ENCODE data around the gene PTGFRN. TPM values are rescaled to one million over a fixed set of nuclear protein-coding genes. Genes with fewer than 3 reads are reported as not detected.

Gene PTGFRN
- total and polyA plus RNA-seq, 2 of the 13 experiments (the other 11 are each of a cell fraction or from before 2014, with no cell fraction given), result 3.3 to 11.3 TPM

DNA sequence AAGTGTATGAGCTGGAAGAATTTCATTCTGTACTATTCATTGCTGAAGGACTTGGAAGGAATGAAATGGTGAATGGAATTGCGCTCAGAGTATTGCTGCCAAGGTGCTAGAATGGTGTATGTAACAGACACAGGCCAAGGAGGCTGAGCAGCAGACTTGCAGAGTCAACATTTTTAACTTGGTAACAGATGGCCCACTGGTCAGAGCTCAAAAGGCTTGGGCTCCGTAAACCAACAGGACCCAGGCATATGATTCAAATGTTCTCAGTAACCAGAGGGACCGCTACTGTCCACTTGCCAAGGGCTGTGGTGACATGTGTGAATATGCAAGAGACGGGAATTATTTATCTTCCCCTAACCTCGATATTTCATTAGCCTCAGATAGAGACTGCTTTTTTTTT is 28.8 kb upstream of the PTGFRN start:
- no peak for FAIRE-seq
- ChIA-PET CTCF (ENCODE audit: low intra/inter-chr PET ratio, low total read pairs) (no interaction called here), POLR2A (no interaction called here)
- no peaks in the 10 kb centered on the region for H3K36me3 ChIP-seq (replicated peaks in 1 of 2; ENCODE audit: control insufficient read depth in 1 of 2, insufficient read depth in 2 of 2, low read length in 2 of 2)
- no peak overlapping the region for H3K4me2 ChIP-seq (ENCODE audit: low read depth, low read length)
- H3K9me3 ChIP-seq (ENCODE audit: low read length), result no peaks in the 10 kb centered on the region
- H3K27me3 ChIP-seq (ENCODE audit: control insufficient read depth in 1 of 2, insufficient read depth in 2 of 2, low read length in 2 of 2), result peaks cover 0 to 5% of the 10 kb centered on the region in 2 experiments; a peak in 2 of 5 replicates
- no peak overlapping the region for H3K9ac ChIP-seq (ENCODE audit: insufficient read depth, low read depth, low read length)
- peaks cover 12% of the 10 kb centered on the region; the same call in 1 of the 2 replicates for H3K4me1 ChIP-seq (ENCODE audit: insufficient read depth, low read length)
- in situ Hi-C loops (cut with HindIII; ENCODE audit: extremely low pct_ligation_motif_present, low pct_unique_long_range_greater_than_20kb) (no loop called here), intact Hi-C loops (cut with micrococcal nuclease; ENCODE audit: unreplicated experiment) (no loop called here)
- no peak overlapping the region for H3K4me3 ChIP-seq (replicated peaks in 1 of 3; ENCODE audit: insufficient read depth in 1 of 3, low read depth in 2 of 3, low read length in 3 of 3)
- no peaks in the 10 kb centered on the region for H3K79me2 ChIP-seq (ENCODE audit: insufficient read depth, low read length)
- no TSS peak for BruUV-seq (replicated peaks)
- TF ChIP-seq, protein P1, sequence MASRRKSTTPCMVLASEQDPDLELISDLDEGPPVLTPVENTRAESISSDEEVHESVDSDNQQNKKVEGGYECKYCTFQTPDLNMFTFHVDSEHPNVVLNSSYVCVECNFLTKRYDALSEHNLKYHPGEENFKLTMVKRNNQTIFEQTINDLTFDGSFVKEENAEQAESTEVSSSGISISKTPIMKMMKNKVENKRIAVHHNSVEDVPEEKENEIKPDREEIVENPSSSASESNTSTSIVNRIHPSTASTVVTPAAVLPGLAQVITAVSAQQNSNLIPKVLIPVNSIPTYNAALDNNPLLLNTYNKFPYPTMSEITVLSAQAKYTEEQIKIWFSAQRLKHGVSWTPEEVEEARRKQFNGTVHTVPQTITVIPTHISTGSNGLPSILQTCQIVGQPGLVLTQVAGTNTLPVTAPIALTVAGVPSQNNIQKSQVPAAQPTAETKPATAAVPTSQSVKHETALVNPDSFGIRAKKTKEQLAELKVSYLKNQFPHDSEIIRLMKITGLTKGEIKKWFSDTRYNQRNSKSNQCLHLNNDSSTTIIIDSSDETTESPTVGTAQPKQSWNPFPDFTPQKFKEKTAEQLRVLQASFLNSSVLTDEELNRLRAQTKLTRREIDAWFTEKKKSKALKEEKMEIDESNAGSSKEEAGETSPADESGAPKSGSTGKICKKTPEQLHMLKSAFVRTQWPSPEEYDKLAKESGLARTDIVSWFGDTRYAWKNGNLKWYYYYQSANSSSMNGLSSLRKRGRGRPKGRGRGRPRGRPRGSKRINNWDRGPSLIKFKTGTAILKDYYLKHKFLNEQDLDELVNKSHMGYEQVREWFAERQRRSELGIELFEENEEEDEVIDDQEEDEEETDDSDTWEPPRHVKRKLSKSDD (CRISPR knock-in tag; IDR thresholded peaks at IDR 0.05; ENCODE audit: low read depth), result no peak
- TF ChIP-seq RBFOX2 (IDR thresholded peaks at IDR 0.05; ENCODE audit: low read depth, low read length), result no peak
- TF ChIP-seq ZNF749 (CRISPR knock-in tag; IDR thresholded peaks at IDR 0.05; ENCODE audit: borderline replicate concordance), result no peak
- TF ChIP-seq SIN3B (IDR thresholded peaks at IDR 0.05; ENCODE audit: low read length), result no peak
- no peak for TF ChIP-seq KLF16 (CRISPR knock-in tag; IDR thresholded peaks at IDR 0.05)
- TF ChIP-seq, protein P2, sequence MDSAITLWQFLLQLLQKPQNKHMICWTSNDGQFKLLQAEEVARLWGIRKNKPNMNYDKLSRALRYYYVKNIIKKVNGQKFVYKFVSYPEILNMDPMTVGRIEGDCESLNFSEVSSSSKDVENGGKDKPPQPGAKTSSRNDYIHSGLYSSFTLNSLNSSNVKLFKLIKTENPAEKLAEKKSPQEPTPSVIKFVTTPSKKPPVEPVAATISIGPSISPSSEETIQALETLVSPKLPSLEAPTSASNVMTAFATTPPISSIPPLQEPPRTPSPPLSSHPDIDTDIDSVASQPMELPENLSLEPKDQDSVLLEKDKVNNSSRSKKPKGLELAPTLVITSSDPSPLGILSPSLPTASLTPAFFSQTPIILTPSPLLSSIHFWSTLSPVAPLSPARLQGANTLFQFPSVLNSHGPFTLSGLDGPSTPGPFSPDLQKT (CRISPR knock-in tag; IDR thresholded peaks at IDR 0.05; ENCODE audit: borderline replicate concordance), result no peak
- no peak for TF ChIP-seq ZNF441 (CRISPR knock-in tag; IDR thresholded peaks at IDR 0.05; ENCODE audit: borderline replicate concordance)
- TF ChIP-seq PHF20 (CRISPR knock-in tag; IDR thresholded peaks at IDR 0.05), result no peak
- ATAC-seq, result no peak
- no peaks in the 10 kb centered on the region for H4K20me1 ChIP-seq (ENCODE audit: insufficient read depth, low read length)
- 70% methylated on average over 5 of the region's 5 CpGs for WGBS (ENCODE audit: low lambda C conversion rate)
- no peak overlapping the region for H3K27ac ChIP-seq (ENCODE audit: extremely low read length, insufficient read depth, low read length)
- DNase-seq (ENCODE audit: low spot score), result no peak
- H2AFZ ChIP-seq (ENCODE audit: low read length), result no peak overlapping the region

All from HepG2 (cell line).